Progenitor cell of endocrine pancreas (in vitro differentiated cells): ENCODE results near the gene BLACAT1. TPM values are rescaled to one million over a fixed set of nuclear protein-coding genes. Genes with fewer than 3 reads are reported as not detected.

Experiments
- DNase-seq: peaks from one replicate; pipeline ENCODE4 v3.0.0; 2021; ENCODE audit warnings: low spot score; ENCODE audit not compliant: unreplicated experiment
- H3K27ac Mint-ChIP-seq: 2 replicates; pipeline ENCODE4 v1.8.0; 2021; ENCODE audit warnings: mild to moderate bottlenecking, moderate library complexity, mixed read lengths
- H3K27me3 Mint-ChIP-seq: 2 replicates; pipeline ENCODE4 v1.8.0; 2021; ENCODE audit warnings: mixed read lengths
- H3K36me3 Mint-ChIP-seq: 2 replicates; pipeline ENCODE4 v1.8.0; 2022; ENCODE audit warnings: mixed read lengths; ENCODE audit not compliant: insufficient read depth
- H3K4me1 Mint-ChIP-seq: 2 replicates; pipeline ENCODE4 v1.8.0; 2021; ENCODE audit warnings: low read depth, mixed read lengths
- H3K4me3 Mint-ChIP-seq: 2 replicates; pipeline ENCODE4 v1.8.0; 2021; ENCODE audit warnings: low read depth, mild to moderate bottlenecking, moderate library complexity, mixed read lengths
- H3K9me3 Mint-ChIP-seq: 2 replicates; pipeline ENCODE4 v1.8.0; 2021; ENCODE audit warnings: low read depth, mixed read lengths
- CTCF ChIP-seq: fragments of 200-600 bp; sonication (generic); IDR thresholded peaks from one replicate; pipeline ENCODE4 v1.5.0; 2021; ENCODE audit warnings: antibody characterized with exemption, mild to moderate bottlenecking; ENCODE audit not compliant: unreplicated experiment
- total RNA-seq: library from RNA; stranded (reverse); gene quantifications from 2 replicates; pipeline ENCODE4 v1.2.1, GENCODE V29; 2021

BLACAT1 gene
- total RNA-seq, 1 donor from 2014 or later, result 6.3 TPM

- peak overlapping the region; percentile 98 for H3K27ac Mint-ChIP-seq
- no peaks in the 10 kb centered on the region for H3K9me3 Mint-ChIP-seq
- peak; percentile 71 for DNase-seq
- H3K4me3 Mint-ChIP-seq, result peak overlapping the region; percentile 80
- H3K27me3 Mint-ChIP-seq, result peaks cover 3% of the 10 kb centered on the region
- peaks cover 64% of the 10 kb centered on the region for H3K4me1 Mint-ChIP-seq
- peaks cover 5% of the 10 kb centered on the region for H3K36me3 Mint-ChIP-seq
- TF ChIP-seq CTCF, result peak; percentile 26
Measured at GRCh38 chr1:205449750-205450443, 5.9 kb downstream of the BLACAT1 start.

- TF ChIP-seq CTCF, result no peak
- Mint-ChIP-seq H3K27me3 (no peaks in the 10 kb centered on the region), H3K4me1 (peaks cover 66% of the 10 kb centered on the region), H3K36me3 (peaks cover 5% of the 10 kb centered on the region), H3K9me3 (no peaks in the 10 kb centered on the region), H3K4me3 (peak overlapping the region; percentile 80), H3K27ac (peak overlapping the region; percentile 97)
- no peak for DNase-seq
Measured at GRCh38 chr1:205449254-205449749, 6.5 kb downstream of the BLACAT1 start.

GRCh38 chr1:205448540-205449253 is 7.1 kb downstream of the BLACAT1 start:
- peaks cover 69% of the 10 kb centered on the region for H3K4me1 Mint-ChIP-seq
- peaks cover 5% of the 10 kb centered on the region for H3K36me3 Mint-ChIP-seq
- H3K4me3 Mint-ChIP-seq, result peak overlapping the region; percentile 80
- H3K27ac Mint-ChIP-seq, result peak overlapping the region; percentile 97
- DNase-seq, result no peak
- no peaks in the 10 kb centered on the region for H3K27me3 Mint-ChIP-seq
- H3K9me3 Mint-ChIP-seq, result no peaks in the 10 kb centered on the region
- TF ChIP-seq CTCF, result no peak

- Mint-ChIP-seq H3K27ac (peak overlapping the region; percentile 85), H3K9me3 (no peaks in the 10 kb centered on the region), H3K27me3 (no peaks in the 10 kb centered on the region), H3K36me3 (peaks cover 5% of the 10 kb centered on the region), H3K4me3 (peak overlapping the region; percentile 64), H3K4me1 (peaks cover 74% of the 10 kb centered on the region)
- no peak for TF ChIP-seq CTCF
- DNase-seq, result no peak
Measured at GRCh38 chr1:205447457-205448341, 8.1 kb downstream of the BLACAT1 start.

- no peak overlapping the region for H3K27ac Mint-ChIP-seq
- DNase-seq, result no peak
Measured at GRCh38 chr1:205446828-205447227, 9.0 kb downstream of the BLACAT1 start.

More at GRCh38 chr1:205446828-205447227, 9.0 kb downstream of the BLACAT1 start:
- Mint-ChIP-seq H3K27me3 (no peaks in the 10 kb centered on the region), H3K4me1 (peaks cover 78% of the 10 kb centered on the region), H3K9me3 (no peaks in the 10 kb centered on the region), H3K36me3 (peaks cover 5% of the 10 kb centered on the region), H3K4me3 (peak overlapping the region; percentile 64)
- TF ChIP-seq CTCF, result no peak
